Neural cell (in vitro differentiated cells): ENCODE measurements around the gene VDAC1. TPM values are rescaled to one million over a fixed set of nuclear protein-coding genes. Genes with fewer than 3 reads are reported as not detected.

ENCODE experiments used
- H2AFZ ChIP-seq: fragments of 200-600, 300-800 bp; sonication (generic), shearing (Covaris generic); 2 replicates; pipeline ENCODE4 v1.6.0; 2014; ENCODE audit warnings: low read depth, mild to moderate bottlenecking, antibody characterized with exemption, low read length, moderate library complexity
- H3F3A ChIP-seq: fragments of 200-600 bp; shearing (Covaris generic); 2 replicates; pipeline ENCODE4 v1.6.1; 2016; ENCODE audit warnings: mild to moderate bottlenecking, moderate library complexity, mixed read lengths, antibody characterized with exemption, low read length; ENCODE audit not compliant: insufficient read depth, poor library complexity, severe bottlenecking
- H3K27ac ChIP-seq: fragments of 200-600, 300-800 bp; sonication (generic), shearing (Covaris generic); 2 replicates; pipeline ENCODE4 v1.5.1; 2014; ENCODE audit warnings: mild to moderate bottlenecking, low read length, moderate library complexity
- H3K27me3 ChIP-seq: fragments of 300-800, 200-600 bp; sonication (generic), shearing (Covaris generic); 2 replicates; pipeline ENCODE4 v1.6.0; 2014; ENCODE audit warnings: mild to moderate bottlenecking, low read depth, low read length, moderate library complexity; ENCODE audit not compliant: insufficient read depth
- H3K36me3 ChIP-seq: fragments of 300-800, 200-600 bp; sonication (generic), shearing (Covaris generic); 2 replicates; pipeline ENCODE4 v1.5.1; 2014; ENCODE audit warnings: mild to moderate bottlenecking, antibody characterized with exemption, low read length, moderate library complexity; ENCODE audit not compliant: insufficient read depth
- H3K4me2 ChIP-seq: fragments of 300-800, 200-600 bp; sonication (generic), shearing (Covaris generic); 2 replicates; pipeline ENCODE4 v1.6.0; 2014; ENCODE audit warnings: mild to moderate bottlenecking, low read length
- H3K4me3 ChIP-seq: fragments of 300-800, 200-600 bp; sonication (generic), shearing (Covaris generic); 2 replicates; pipeline ENCODE4 v1.5.1; 2014; ENCODE audit warnings: mild to moderate bottlenecking, low read length, moderate library complexity
- H3K79me2 ChIP-seq: fragments of 200-600 bp; shearing (Covaris generic); replicated peaks from 2 replicates; pipeline ENCODE4 v1.6.0; 2014; ENCODE audit warnings: mild to moderate bottlenecking, low read length, moderate library complexity; ENCODE audit not compliant: insufficient read depth
- H3K9ac ChIP-seq: fragments of 300-800, 200-600 bp; sonication (generic), shearing (Covaris generic); 2 replicates; pipeline ENCODE4 v1.6.1; 2016; ENCODE audit warnings: mild to moderate bottlenecking, low read length, mixed read lengths
- H3K9me2 ChIP-seq: fragments of 200-600 bp; shearing (Covaris generic); 2 replicates; pipeline ENCODE4 v1.6.1; 2016; ENCODE audit warnings: mild to moderate bottlenecking, low read length, mixed read lengths; ENCODE audit not compliant: insufficient read depth
- H3K9me3 ChIP-seq: fragments of 200-600, 300-800 bp; sonication (generic), shearing (Covaris generic); 2 replicates; pipeline ENCODE4 v1.6.1; 2016; ENCODE audit warnings: mild to moderate bottlenecking, mixed run types, low read length, moderate library complexity, mixed read lengths
- H4K20me1 ChIP-seq: fragments of 200-600 bp; shearing (Covaris generic); 2 replicates; pipeline ENCODE4 v1.6.1; 2016; ENCODE audit warnings: mild to moderate bottlenecking, mixed run types; ENCODE audit not compliant: insufficient read depth
- CTCF ChIP-seq: fragments of 450-650 bp; IDR thresholded peaks from 2 replicates; pipeline ENCODE4 v1.5.1; 2014; ENCODE audit warnings: antibody characterized with exemption, mild to moderate bottlenecking, moderate library complexity; ENCODE audit not compliant: poor library complexity, severe bottlenecking
- EP300 ChIP-seq: fragments of 450-650 bp; conservative IDR thresholded peaks from 2 replicates; pipeline ENCODE4 v1.6.1; 2014; ENCODE audit warnings: antibody characterized with exemption, mild to moderate bottlenecking, moderate library complexity; ENCODE audit not compliant: poor library complexity, severe bottlenecking
- EZH2 ChIP-seq: fragments of 200-600, 300-800 bp; shearing (Covaris generic), sonication (generic); IDR thresholded peaks from 2 replicates; pipeline ENCODE4 v1.6.1; 2014; ENCODE audit warnings: antibody characterized with exemption, low read length, borderline replicate concordance, mild to moderate bottlenecking; ENCODE audit not compliant: insufficient read depth, poor library complexity, severe bottlenecking
- MXI1 ChIP-seq: fragments of 450-650 bp; conservative IDR thresholded peaks from 2 replicates; pipeline ENCODE4 v1.6.1; 2014; ENCODE audit warnings: antibody characterized with exemption, mild to moderate bottlenecking; ENCODE audit not compliant: poor library complexity, severe bottlenecking
- POLR2AphosphoS5 ChIP-seq: IDR thresholded peaks from 2 replicates; pipeline ENCODE4 v1.6.1; 2012
- RAD21 ChIP-seq: fragments of 450-650 bp; conservative IDR thresholded peaks from 2 replicates; pipeline ENCODE4 v1.6.1; 2014; ENCODE audit warnings: antibody characterized with exemption, mild to moderate bottlenecking, moderate library complexity
- REST ChIP-seq: IDR thresholded peaks from 2 replicates; pipeline ENCODE4 v1.6.1; 2012; ENCODE audit warnings: borderline replicate concordance
- SMC3 ChIP-seq: fragments of 450-650 bp; conservative IDR thresholded peaks from 2 replicates; pipeline ENCODE4 v1.6.1; 2014; ENCODE audit warnings: antibody characterized with exemption, mild to moderate bottlenecking, moderate library complexity; ENCODE audit not compliant: poor library complexity
- TAF1 ChIP-seq: IDR thresholded peaks from 2 replicates; pipeline ENCODE4 v1.6.1; 2012; ENCODE audit warnings: low read depth
- polyA plus RNA-seq: library from polyadenylated mRNA; depleted of rRNA; stranded (reverse); fragments of >200 nt; gene quantifications from 2 replicates; pipeline ENCODE4 v1.2.3, GENCODE V29; 2014

Gene VDAC1
- polyA plus RNA-seq, 1 donor from 2014 or later, result 307 TPM

GRCh38 chr5:133978943-133979342, 25.8 kb downstream of the VDAC1 start:
- Histone ChIP-seq H4K20me1 (no peaks in the 10 kb centered on the region), H3F3A (no peaks in the 10 kb centered on the region), H3K27ac (no peak overlapping the region), H3K4me3 (no peak overlapping the region), H3K4me2 (no peak overlapping the region), H3K36me3 (no peaks in the 10 kb centered on the region), H3K9me2 (no peaks in the 10 kb centered on the region), H2AFZ (no peak overlapping the region), H3K9me3 (no peaks in the 10 kb centered on the region), H3K27me3 (no peaks in the 10 kb centered on the region), H3K9ac (no peak overlapping the region), H3K79me2 (no peaks in the 10 kb centered on the region)
- no peak for TF ChIP-seq SMC3
- no peak for TF ChIP-seq EP300
- no peak for TF ChIP-seq MXI1
- TF ChIP-seq EZH2, result no peak
- TF ChIP-seq CTCF, result no peak
- no peak for TF ChIP-seq RAD21
- TF ChIP-seq REST, result no peak
- no peak for TF ChIP-seq POLR2AphosphoS5
- no peak for TF ChIP-seq TAF1

- Histone ChIP-seq H4K20me1 (no peaks in the 10 kb centered on the region), H3K4me3 (no peak overlapping the region), H3K36me3 (peaks cover 5% of the 10 kb centered on the region), H3K9ac (no peak overlapping the region), H3K27ac (no peak overlapping the region), H3K27me3 (no peaks in the 10 kb centered on the region), H2AFZ (no peak overlapping the region), H3K4me2 (no peak overlapping the region), H3K9me3 (no peaks in the 10 kb centered on the region), H3K79me2 (no peaks in the 10 kb centered on the region), H3K9me2 (no peaks in the 10 kb centered on the region), H3F3A (no peaks in the 10 kb centered on the region)
- TF ChIP-seq MXI1 (no peak), TAF1 (no peak), EP300 (no peak), SMC3 (no peak), EZH2 (no peak), CTCF (no peak), REST (no peak), POLR2AphosphoS5 (no peak), RAD21 (no peak)
Measured at GRCh38 chr5:133977858-133978257, 26.9 kb downstream of the VDAC1 start.
